ENCODE data around the gene TIE1.

DNA sequence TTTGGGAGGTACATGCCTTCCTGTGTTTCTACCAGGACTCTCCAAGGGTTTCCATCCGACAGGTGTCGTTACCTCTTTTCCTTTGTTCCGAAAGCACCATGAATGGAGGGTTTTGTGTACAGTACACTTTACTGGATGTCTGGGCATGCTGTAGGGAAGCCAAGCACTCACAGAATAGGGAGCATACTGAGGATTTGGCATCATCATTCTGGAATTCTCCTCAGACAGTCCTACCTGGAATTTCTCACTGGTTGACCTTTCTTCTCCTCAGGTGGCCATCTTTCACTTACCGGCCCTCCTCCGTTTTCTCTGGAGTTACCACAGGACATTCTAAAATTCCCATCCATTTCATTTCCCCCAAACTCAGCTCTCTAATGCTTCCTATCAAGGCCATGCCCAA lies 30.9 kb downstream of the TIE1 start:
- TF ChIP-seq POLR2A (IDR thresholded peaks at IDR 0.05) = no peak
- no peak for TF ChIP-seq CTCF (IDR thresholded peaks at IDR 0.05)
